RWPE2 (cell line): ENCODE measurements around the gene PDE4D.

ENCODE experiments used
- ATAC-seq: fragments of 200-7000 bp; cut with Tn5 transposase; 3 replicates; pipeline ENCODE4 v1.9.1; 2021; ENCODE audit warnings: low read depth
- DNase-seq: peaks from one replicate; pipeline ENCODE4 v3.0.0-alpha.2; 2020; ENCODE audit warnings: low spot score
- H3K27ac ChIP-seq: fragments of 450-650 bp; 2 replicates; pipeline ENCODE4 v1.5.1; 2017; ENCODE audit warnings: mild to moderate bottlenecking; ENCODE audit not compliant: poor library complexity, severe bottlenecking
- H3K27me3 ChIP-seq: fragments of 250-450 bp; sonication (Bioruptor Pico); 2 replicates; pipeline ENCODE4 v1.5.1; 2021; ENCODE audit warnings: mild to moderate bottlenecking, moderate library complexity; ENCODE audit not compliant: insufficient read depth, poor library complexity, severe bottlenecking
- H3K36me3 ChIP-seq: fragments of 250-450 bp; sonication (Bioruptor Pico); 2 replicates; pipeline ENCODE4 v1.5.1; 2020; ENCODE audit warnings: low read depth, mild to moderate bottlenecking, moderate library complexity
- H3K4me1 ChIP-seq: fragments of 250-450 bp; sonication (Bioruptor Pico); 2 replicates; pipeline ENCODE4 v1.5.1; 2021; ENCODE audit warnings: mild to moderate bottlenecking, moderate library complexity; ENCODE audit not compliant: insufficient read depth, poor library complexity, severe bottlenecking
- H3K4me3 ChIP-seq: fragments of 250-450 bp; sonication (Bioruptor Pico); 2 replicates; pipeline ENCODE4 v1.5.1; 2021; ENCODE audit warnings: mild to moderate bottlenecking, moderate library complexity; ENCODE audit not compliant: severe bottlenecking
- H3K9me3 ChIP-seq: fragments of 250-450 bp; sonication (Bioruptor Pico); 2 replicates; pipeline ENCODE4 v1.5.1; 2021; ENCODE audit warnings: mild to moderate bottlenecking, moderate library complexity; ENCODE audit not compliant: severe bottlenecking
- TF ChIP-seq, protein P1 (sequence below): fragments of 450-650 bp; IDR thresholded peaks from one replicate; pipeline ENCODE4 v1.5.1; 2017; ENCODE audit warnings: mild to moderate bottlenecking, moderate library complexity; ENCODE audit not compliant: poor library complexity, severe bottlenecking

PDE4D gene

DNA sequence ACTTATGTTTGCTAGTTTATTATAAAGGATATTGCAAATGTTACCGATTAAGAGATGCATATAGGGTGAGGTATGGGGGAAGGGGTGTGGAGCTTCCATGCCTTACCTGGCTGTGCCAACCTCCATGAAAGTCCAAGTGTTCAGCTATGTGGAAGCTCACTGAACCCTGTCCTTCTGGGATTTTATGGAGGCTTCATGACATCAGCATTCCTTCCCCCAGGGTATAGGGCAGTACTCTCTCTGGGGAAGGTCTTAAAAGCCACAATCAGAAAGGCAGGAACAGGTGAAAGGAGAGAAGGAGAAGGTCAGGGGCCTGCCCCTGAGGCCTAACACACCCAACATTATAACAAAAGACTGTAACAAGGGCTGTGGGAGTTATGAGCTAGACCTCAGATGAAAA lies 592.6 kb downstream of the PDE4D start:
- Histone ChIP-seq H3K9me3 (no peaks in the 10 kb centered on the region), H3K27ac (no peak overlapping the region), H3K4me3 (no peak overlapping the region), H3K27me3 (no peaks in the 10 kb centered on the region), H3K36me3 (no peaks in the 10 kb centered on the region), H3K4me1 (peaks cover 32% of the 10 kb centered on the region)
- TF ChIP-seq, protein P1, sequence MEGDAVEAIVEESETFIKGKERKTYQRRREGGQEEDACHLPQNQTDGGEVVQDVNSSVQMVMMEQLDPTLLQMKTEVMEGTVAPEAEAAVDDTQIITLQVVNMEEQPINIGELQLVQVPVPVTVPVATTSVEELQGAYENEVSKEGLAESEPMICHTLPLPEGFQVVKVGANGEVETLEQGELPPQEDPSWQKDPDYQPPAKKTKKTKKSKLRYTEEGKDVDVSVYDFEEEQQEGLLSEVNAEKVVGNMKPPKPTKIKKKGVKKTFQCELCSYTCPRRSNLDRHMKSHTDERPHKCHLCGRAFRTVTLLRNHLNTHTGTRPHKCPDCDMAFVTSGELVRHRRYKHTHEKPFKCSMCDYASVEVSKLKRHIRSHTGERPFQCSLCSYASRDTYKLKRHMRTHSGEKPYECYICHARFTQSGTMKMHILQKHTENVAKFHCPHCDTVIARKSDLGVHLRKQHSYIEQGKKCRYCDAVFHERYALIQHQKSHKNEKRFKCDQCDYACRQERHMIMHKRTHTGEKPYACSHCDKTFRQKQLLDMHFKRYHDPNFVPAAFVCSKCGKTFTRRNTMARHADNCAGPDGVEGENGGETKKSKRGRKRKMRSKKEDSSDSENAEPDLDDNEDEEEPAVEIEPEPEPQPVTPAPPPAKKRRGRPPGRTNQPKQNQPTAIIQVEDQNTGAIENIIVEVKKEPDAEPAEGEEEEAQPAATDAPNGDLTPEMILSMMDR: no peak
- ATAC-seq: no peak
- no peak for DNase-seq

DNA sequence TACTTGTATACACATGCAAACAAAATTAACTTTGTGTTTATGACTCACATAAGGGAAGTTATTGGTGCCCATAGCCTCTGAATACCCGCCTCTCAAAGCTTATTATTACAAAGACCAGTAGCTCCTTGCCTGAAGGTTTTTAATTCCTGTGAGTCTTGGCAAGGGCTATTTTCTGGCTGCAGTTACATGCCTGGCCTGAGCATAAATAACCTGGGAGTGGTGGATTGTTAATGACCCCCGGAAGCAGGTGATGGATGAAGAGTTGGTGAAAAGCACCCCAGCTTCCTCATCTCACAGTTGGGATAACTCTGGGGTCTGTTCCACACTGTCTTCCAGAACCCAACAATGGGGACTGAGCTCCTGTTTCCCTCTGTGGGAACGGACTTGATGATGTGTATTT lies 594.5 kb downstream of the PDE4D start:
- no peaks in the 10 kb centered on the region for H3K9me3 ChIP-seq
- DNase-seq (no peak), ATAC-seq (peak; percentile 53)
- H3K27ac ChIP-seq: peak overlapping the region; percentile 71
- H3K36me3 ChIP-seq: no peaks in the 10 kb centered on the region
- H3K4me1 ChIP-seq: peaks cover 35% of the 10 kb centered on the region
- no peaks in the 10 kb centered on the region for H3K27me3 ChIP-seq
- no peak overlapping the region for H3K4me3 ChIP-seq
- TF ChIP-seq, protein P1: no peak

DNA sequence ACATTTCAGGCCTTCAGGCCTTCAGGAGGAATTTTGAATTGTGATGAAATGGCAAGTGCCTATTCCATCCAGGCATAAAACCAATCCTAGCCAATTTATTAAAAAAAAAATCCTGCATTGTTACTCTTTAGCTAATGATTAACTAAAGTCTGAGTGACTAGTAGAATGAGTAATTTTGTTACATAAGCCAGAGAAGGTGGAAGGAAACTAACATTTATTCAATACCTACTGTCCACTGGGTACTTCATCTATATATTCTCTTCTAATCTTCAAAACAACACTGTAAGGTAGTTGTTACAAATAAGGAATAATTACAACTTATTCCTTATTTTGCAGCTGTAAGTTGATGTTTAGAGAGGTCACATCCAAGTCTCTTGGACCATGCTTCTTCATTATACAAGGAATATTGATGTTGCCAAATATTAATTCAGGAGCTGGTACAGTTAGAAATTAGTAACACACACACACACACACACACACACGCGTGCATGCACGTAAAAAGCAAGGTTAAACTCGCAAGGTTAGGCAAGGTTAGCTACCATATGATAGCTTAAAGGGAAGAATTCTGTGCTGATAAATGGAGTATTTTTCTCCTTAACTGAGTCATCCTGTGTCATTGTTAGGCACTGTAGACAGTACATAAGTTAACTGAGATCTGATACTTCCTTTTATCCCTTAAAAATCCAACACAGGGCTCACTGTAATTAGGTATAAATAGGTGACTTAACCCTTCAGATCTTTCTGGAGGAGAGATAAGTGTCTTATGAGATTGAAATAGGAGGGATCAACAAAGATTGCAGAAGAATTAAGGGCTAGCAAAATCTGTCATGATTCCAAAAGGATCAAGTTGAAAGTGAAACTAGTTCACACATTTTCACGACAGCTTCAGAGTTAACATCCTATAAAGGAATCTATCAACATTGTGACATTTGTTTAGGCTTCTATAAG lies 596.9 kb downstream of the PDE4D start:
- ATAC-seq (peak; percentile 85), DNase-seq (no peak)
- peak overlapping the region; percentile 27 for H3K4me3 ChIP-seq
- H3K4me1 ChIP-seq: peaks cover 35% of the 10 kb centered on the region
- TF ChIP-seq, protein P1: no peak
- H3K27me3 ChIP-seq: no peaks in the 10 kb centered on the region
- H3K27ac ChIP-seq: peak overlapping the region; percentile 71
- H3K9me3 ChIP-seq: no peaks in the 10 kb centered on the region
- H3K36me3 ChIP-seq: no peaks in the 10 kb centered on the region

DNA sequence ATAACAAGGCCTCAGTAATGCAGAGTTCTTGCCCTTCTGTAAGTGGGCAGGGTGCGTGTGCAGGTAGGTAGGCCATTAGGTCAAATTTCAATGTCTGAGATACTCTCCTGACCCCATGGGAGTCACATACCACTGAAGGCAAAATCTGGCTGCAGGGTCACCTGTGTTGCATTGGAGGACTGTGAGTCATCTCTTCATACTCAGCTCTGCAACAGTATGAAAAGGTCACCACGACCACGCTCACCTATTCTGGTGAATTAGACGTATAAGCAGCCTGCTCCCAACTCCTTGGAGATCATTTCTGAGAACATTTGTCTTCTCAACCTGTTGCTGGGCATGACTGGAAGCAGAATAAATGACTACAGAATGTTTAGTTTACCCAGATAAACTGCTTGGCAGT lies 599.8 kb downstream of the PDE4D start:
- DNase-seq: no peak
- TF ChIP-seq, protein P1: no peak
- no peaks in the 10 kb centered on the region for H3K36me3 ChIP-seq
- H3K27ac ChIP-seq: no peak overlapping the region
- no peak for ATAC-seq
- peaks cover 25% of the 10 kb centered on the region for H3K4me1 ChIP-seq
- H3K9me3 ChIP-seq: no peaks in the 10 kb centered on the region
- no peaks in the 10 kb centered on the region for H3K27me3 ChIP-seq
- no peak overlapping the region for H3K4me3 ChIP-seq

DNA sequence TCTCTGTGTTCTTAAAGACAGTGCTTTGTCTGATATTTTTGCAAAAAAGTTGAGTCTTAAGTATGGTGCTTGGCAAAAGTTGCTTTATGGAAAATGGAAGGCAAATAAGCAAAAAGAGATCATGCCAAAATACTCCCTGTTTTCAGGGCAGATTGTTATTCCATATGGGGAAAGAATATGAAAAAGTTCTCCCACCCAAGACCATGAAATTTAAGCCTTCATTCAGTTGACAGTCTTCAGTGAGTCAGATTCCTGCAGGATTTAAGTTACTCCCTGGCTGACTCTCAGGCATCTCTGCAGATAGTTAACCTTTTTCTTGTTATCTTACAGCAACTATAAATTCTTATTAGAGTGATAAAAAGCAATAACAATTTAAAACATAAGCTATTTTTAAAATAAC lies 601.6 kb downstream of the PDE4D start:
- Histone ChIP-seq H3K4me3 (no peak overlapping the region), H3K27ac (no peak overlapping the region), H3K27me3 (no peaks in the 10 kb centered on the region), H3K36me3 (no peaks in the 10 kb centered on the region), H3K9me3 (no peaks in the 10 kb centered on the region), H3K4me1 (peaks cover 17% of the 10 kb centered on the region)
- ATAC-seq (no peak), DNase-seq (no peak)
- TF ChIP-seq, protein P1: no peak
